ENCODE data around the gene TCEAL4.
A peak's percentile ranks its signal among the peaks of the same experiment; 100 is the strongest.
"Not testable (repeated sequence)": the region's sequence is repeated elsewhere in the genome, so short reads cannot be mapped to it uniquely, and the experiment has no call there.

TCEAL4 gene

GRCh38 chrX:103586314-103586646 lies 965 bp downstream of the TCEAL4 start:
- TF ChIP-seq CTCF (conservative IDR thresholded peaks at IDR 0.05; ENCODE audit: low read depth, low read length): no peak
- peak overlapping the region; percentile 71; the same call in 1 of the 2 replicates for H2AFZ ChIP-seq (ENCODE audit: low read depth)
- no peak overlapping the region for H3K27ac ChIP-seq
- no peaks in the 10 kb centered on the region for H3K4me1 ChIP-seq (ENCODE audit: low read depth, poor library complexity, severe bottlenecking)
- H3K4me3 ChIP-seq (IDR thresholded peaks at IDR 0.05; ENCODE audit: insufficient read depth, low read depth, low read length): no peak overlapping the region
- no peaks in the 10 kb centered on the region for H3K27me3 ChIP-seq (ENCODE audit: insufficient read depth, low read depth)
- peak overlapping the region; percentile 46; the same call in 1 of the 2 replicates for H3K9ac ChIP-seq
- H3K4me2 ChIP-seq: peak overlapping the region; percentile 88; the same call in 1 of the 2 replicates
- no peaks in the 10 kb centered on the region for H3K36me3 ChIP-seq (ENCODE audit: insufficient read depth)
- no peaks in the 10 kb centered on the region for H4K20me1 ChIP-seq (ENCODE audit: insufficient read depth)
- H3K79me2 ChIP-seq (ENCODE audit: insufficient read depth, low read depth): no peaks in the 10 kb centered on the region

- H3K27me3 ChIP-seq (ENCODE audit: insufficient read depth, low read depth): no peaks in the 10 kb centered on the region
- H4K20me1 ChIP-seq (ENCODE audit: insufficient read depth): no peaks in the 10 kb centered on the region
- H3K4me2 ChIP-seq: no peak overlapping the region
- no peaks in the 10 kb centered on the region for H3K36me3 ChIP-seq (ENCODE audit: insufficient read depth)
- H3K79me2 ChIP-seq (ENCODE audit: insufficient read depth, low read depth): no peaks in the 10 kb centered on the region
- TF ChIP-seq CTCF (conservative IDR thresholded peaks at IDR 0.05; ENCODE audit: low read depth, low read length): no peak
- H3K4me3 ChIP-seq (IDR thresholded peaks at IDR 0.05; ENCODE audit: insufficient read depth, low read depth, low read length): no peak overlapping the region
- H3K27ac ChIP-seq: no peak overlapping the region
- H2AFZ ChIP-seq (ENCODE audit: low read depth): no peak overlapping the region
- H3K4me1 ChIP-seq (ENCODE audit: low read depth, poor library complexity, severe bottlenecking): no peaks in the 10 kb centered on the region
- H3K9ac ChIP-seq: no peak overlapping the region
Observed at GRCh38 chrX:103586659-103587058, 1.3 kb downstream of the TCEAL4 start.

- not testable (repeated sequence) for H2AFZ ChIP-seq (ENCODE audit: low read depth); H3K27me3 ChIP-seq (ENCODE audit: insufficient read depth, low read depth); H4K20me1 ChIP-seq (ENCODE audit: insufficient read depth); H3K4me3 ChIP-seq (IDR thresholded peaks at IDR 0.05; ENCODE audit: insufficient read depth, low read depth, low read length); H3K4me2 ChIP-seq; H3K9ac ChIP-seq; H3K36me3 ChIP-seq (ENCODE audit: insufficient read depth); H3K4me1 ChIP-seq (ENCODE audit: low read depth, poor library complexity, severe bottlenecking); H3K79me2 ChIP-seq (ENCODE audit: insufficient read depth, low read depth); H3K27ac ChIP-seq
Observed at GRCh38 chrX:103592295-103592694, 7.0 kb downstream of the TCEAL4 start.

GRCh38 chrX:103595202-103595601 lies 9.9 kb downstream of the TCEAL4 start:
- not testable (repeated sequence) for H3K27ac ChIP-seq; H3K4me3 ChIP-seq (IDR thresholded peaks at IDR 0.05; ENCODE audit: insufficient read depth, low read depth, low read length); H4K20me1 ChIP-seq (ENCODE audit: insufficient read depth); H2AFZ ChIP-seq (ENCODE audit: low read depth); H3K27me3 ChIP-seq (ENCODE audit: insufficient read depth, low read depth); H3K4me2 ChIP-seq; H3K79me2 ChIP-seq (ENCODE audit: insufficient read depth, low read depth); H3K4me1 ChIP-seq (ENCODE audit: low read depth, poor library complexity, severe bottlenecking); H3K9ac ChIP-seq; H3K36me3 ChIP-seq (ENCODE audit: insufficient read depth)

GRCh38 chrX:103607364-103608305 lies 22.3 kb downstream of the TCEAL4 start, which contains the start of gene TCEAL3:
Gene TCEAL3 (plus strand): TSS chrX:103607963. CDS start chrX:103609065, 1,102 bp downstream.
- Histone ChIP-seq H3K27ac (no peak within 1 kb of the TSS), H3K4me3 (IDR thresholded peaks at IDR 0.05; ENCODE audit: insufficient read depth, low read depth, low read length) (no peak within 1 kb of the TSS), H3K4me2 (peak within 1 kb of the TSS; percentile 48; the same call in 1 of the 2 replicates), H3K27me3 (ENCODE audit: insufficient read depth, low read depth) (no peaks in the 10 kb centered on the region), H4K20me1 (ENCODE audit: insufficient read depth) (no peaks in the 10 kb centered on the region), H3K9ac (no peak within 1 kb of the TSS; the same call in 1 of the 2 replicates), H2AFZ (ENCODE audit: low read depth) (peak within 1 kb of the TSS; percentile 22; the same call in 1 of the 2 replicates), H3K36me3 (ENCODE audit: insufficient read depth) (no peaks in the 10 kb centered on the region), H3K4me1 (ENCODE audit: low read depth, poor library complexity, severe bottlenecking) (peaks cover 3% of the 10 kb centered on the region), H3K79me2 (ENCODE audit: insufficient read depth, low read depth) (no peaks in the 10 kb centered on the region)
- no peak for TF ChIP-seq CTCF (conservative IDR thresholded peaks at IDR 0.05; ENCODE audit: low read depth, low read length)

Measured in KMS-11 (cell line).